Naive thymus-derived CD4-positive, alpha-beta T cell (primary cell): ENCODE measurements around the gene SBK3. TPM values are rescaled to one million over a fixed set of nuclear protein-coding genes. Genes with fewer than 3 reads are reported as not detected.

Experiments
- ATAC-seq: fragments of 150-1000 bp; cut with Tn5 transposase; 2 replicates; pipeline ENCODE4 v1.10.0; 2021; ENCODE audit warnings: mild to moderate bottlenecking, moderate library complexity
- CTCF ChIA-PET: fragments of 350-600 bp; sonication (Branson Sonifier 250); formaldehyde crosslinking; loops from one replicate; lab custom pipeline; 2021; ENCODE audit warnings: antibody characterized with exemption; lab: Charles Lee
- POLR2A ChIA-PET: fragments of 350-600 bp; sonication (Branson Sonifier 250); formaldehyde crosslinking; loops from one replicate; lab custom pipeline; 2021; ENCODE audit warnings: antibody characterized with exemption, inconsistent platforms; lab: Charles Lee
- DNase-seq, 9 donors: peaks; one replicate each; pipeline versions ENCODE4 v3.0.0 to v3.0.0-alpha.2; 2020 to 2022; ENCODE audit warnings: mixed read lengths in 1 of 9
- H3K27ac ChIP-seq: one replicate; pipeline ENCODE4 v1.7.0; 2013; ENCODE audit warnings: mild to moderate bottlenecking, low read depth, low read length, moderate library complexity
- H3K27me3 ChIP-seq, 2 donors: one replicate each; pipeline ENCODE4 v1.7.0; 2013; ENCODE audit warnings: low read length in 2 of 2, mild to moderate bottlenecking in 2 of 2, moderate library complexity in 2 of 2; ENCODE audit not compliant: control insufficient read depth in 2 of 2, insufficient read depth in 2 of 2
- H3K36me3 ChIP-seq, 3 experiments: 1 replicate in 2 of 3; 2 replicates in 1 of 3; pipeline ENCODE4 v1.7.0; 2013; ENCODE audit warnings: low read length in 3 of 3, mild to moderate bottlenecking in 3 of 3, moderate library complexity in 1 of 3; ENCODE audit not compliant: insufficient read depth in 3 of 3, control insufficient read depth in 2 of 3
- H3K4me1 ChIP-seq, 2 donors: one replicate each; pipeline ENCODE4 v1.7.0; 2013; ENCODE audit warnings: low read length in 2 of 2, mild to moderate bottlenecking in 2 of 2, moderate library complexity in 1 of 2; ENCODE audit not compliant: control insufficient read depth in 2 of 2, insufficient read depth in 2 of 2
- H3K4me3 ChIP-seq: 2 replicates; pipeline ENCODE4 v1.7.0; 2013; ENCODE audit warnings: mild to moderate bottlenecking, low read length
- H3K9me3 ChIP-seq, 3 experiments: 1 replicate in 2 of 3; 2 replicates in 1 of 3; pipeline ENCODE4 v1.7.0; 2013; ENCODE audit warnings: low read length in 3 of 3; ENCODE audit not compliant: control insufficient read depth in 2 of 3
- H3K27ac Mint-ChIP-seq, 9 donors: one replicate each; pipeline ENCODE4 v1.8.0; 2020 to 2022; ENCODE audit warnings: mixed read lengths in 9 of 9, mild to moderate bottlenecking in 8 of 9, moderate library complexity in 5 of 9, inconsistent platforms in 2 of 9
- H3K27me3 Mint-ChIP-seq, 5 donors: one replicate each; pipeline ENCODE4 v1.8.0; 2021 to 2022; ENCODE audit warnings: mixed read lengths in 5 of 5, mild to moderate bottlenecking in 1 of 5
- H3K36me3 Mint-ChIP-seq, 5 donors: one replicate each; pipeline ENCODE4 v1.8.0; 2020 to 2022; ENCODE audit warnings: mixed read lengths in 5 of 5, mild to moderate bottlenecking in 3 of 5, inconsistent platforms in 1 of 5
- H3K4me1 Mint-ChIP-seq, 7 donors: one replicate each; pipeline ENCODE4 v1.8.0; 2020 to 2022; ENCODE audit warnings: mixed read lengths in 7 of 7, mild to moderate bottlenecking in 3 of 7, inconsistent platforms in 1 of 7
- H3K4me3 Mint-ChIP-seq, 10 donors: one replicate each; pipeline ENCODE4 v1.8.0; 2020 to 2022; ENCODE audit warnings: mild to moderate bottlenecking in 10 of 10, mixed read lengths in 10 of 10, moderate library complexity in 6 of 10, inconsistent platforms in 2 of 10
- H3K9me3 Mint-ChIP-seq, 11 donors: one replicate each; pipeline ENCODE4 v1.8.0; 2020 to 2022; ENCODE audit warnings: mixed read lengths in 11 of 11, mild to moderate bottlenecking in 4 of 11, inconsistent platforms in 1 of 11, moderate library complexity in 1 of 11
- intact Hi-C, 2 donors: fragments of 100-400 bp; cut with micrococcal nuclease; formaldehyde crosslinking; loops; one replicate each; pipeline ENCODE4 v1.15.1; 2023
- polyA plus RNA-seq, 2 donors: library from polyadenylated mRNA; unstranded; fragments of 300-500 nt; fragmentation: Illumina TruSeq; gene quantifications; one replicate each; pipeline ENCODE4 v1.2.3, GENCODE V29; 2021
- total RNA-seq, 6 experiments: library from RNA in 5 of 6; stranded (reverse) in 5 of 6; gene quantifications; 1 replicate in 5 of 6; 2 replicates in 1 of 6; pipeline ENCODE4 v1.2.3 and lab custom pipeline; 2021 to 2026

The SBK3 gene
- total and polyA plus RNA-seq, 7 experiments from 2014 or later, result not detected

GRCh38 chr19:55526216-55527196 is 18.8 kb downstream of the SBK3 start:
- no peaks in the 10 kb centered on the region for H3K36me3 Mint-ChIP-seq
- H3K4me3 Mint-ChIP-seq, result no peak overlapping the region
- DNase-seq (no peak), ATAC-seq (no peak)
- no peak overlapping the region for H3K4me3 ChIP-seq
- H3K27me3 ChIP-seq, result no peaks in the 10 kb centered on the region
- peaks cover 0 to 9% (median 3%) of the 10 kb centered on the region in 5 donors for H3K27me3 Mint-ChIP-seq
- no peak overlapping the region for H3K27ac ChIP-seq
- H3K4me1 ChIP-seq, result no peaks in the 10 kb centered on the region
- no peaks in the 10 kb centered on the region for H3K36me3 ChIP-seq
- no peaks in the 10 kb centered on the region for H3K9me3 Mint-ChIP-seq
- intact Hi-C loops, result no loop called here
- H3K27ac Mint-ChIP-seq, result no peak overlapping the region
- POLR2A ChIA-PET, result interaction anchor here (0.5 kb wide), 1 partner anchor 1045 kb away, joined by 4 read pairs; no protein-coding TSS in a partner anchor
- no peaks in the 10 kb centered on the region for H3K9me3 ChIP-seq
- CTCF ChIA-PET, result no interaction called here
- H3K4me1 Mint-ChIP-seq, result no peaks in the 10 kb centered on the region

- Histone ChIP-seq H3K27me3 (no peaks in the 10 kb centered on the region), H3K4me3 (no peak overlapping the region), H3K9me3 (no peaks in the 10 kb centered on the region), H3K36me3 (no peaks in the 10 kb centered on the region), H3K27ac (no peak overlapping the region), H3K4me1 (no peaks in the 10 kb centered on the region)
- DNase-seq (no peak), ATAC-seq (no peak)
- CTCF ChIA-PET, result no interaction called here
- intact Hi-C loops, result no loop called here
- no peak overlapping the region for H3K27ac Mint-ChIP-seq
- no peaks in the 10 kb centered on the region for H3K36me3 Mint-ChIP-seq
- H3K4me1 Mint-ChIP-seq, result no peaks in the 10 kb centered on the region
- POLR2A ChIA-PET, result interaction anchor here (0.5 kb wide), 1 partner anchor 1044 kb away, joined by 4 read pairs; no protein-coding TSS in a partner anchor
- H3K9me3 Mint-ChIP-seq, result no peaks in the 10 kb centered on the region
- H3K4me3 Mint-ChIP-seq, result no peak overlapping the region
- peaks cover 0 to 9% (median 3%) of the 10 kb centered on the region in 5 donors for H3K27me3 Mint-ChIP-seq
Measured at GRCh38 chr19:55525289-55526101, 19.8 kb downstream of the SBK3 start.

- no peak for ATAC-seq
- no peak overlapping the region for H3K4me3 ChIP-seq
- Mint-ChIP-seq H3K9me3 (no peaks in the 10 kb centered on the region), H3K4me1 (peaks cover 0 to 4% (median 4%) of the 10 kb centered on the region in 7 donors), H3K36me3 (no peaks in the 10 kb centered on the region), H3K27ac (no peak overlapping the region), H3K4me3 (no peak overlapping the region), H3K27me3 (peaks cover 0 to 9% (median 3%) of the 10 kb centered on the region in 5 donors)
- H3K27me3 ChIP-seq, result no peaks in the 10 kb centered on the region
- POLR2A ChIA-PET, result interaction anchor here (1.1 kb wide), 1 partner anchor 104 kb away, joined by 3 read pairs; the partner anchor contains the start of gene ZNF784
- H3K27ac ChIP-seq, result no peak overlapping the region
- intact Hi-C loops, result no loop called here
- H3K4me1 ChIP-seq, result peaks cover 3 to 4% of the 10 kb centered on the region in 2 donors
- H3K36me3 ChIP-seq, result no peaks in the 10 kb centered on the region
- CTCF ChIA-PET, result interaction anchor here (0.6 to 0.9 kb wide), 2 partner anchors 17 to 733 kb away, joined by 3 to 4 read pairs; no protein-coding TSS in a partner anchor
- H3K9me3 ChIP-seq, result no peaks in the 10 kb centered on the region
- no peak for DNase-seq
Measured at GRCh38 chr19:55520691-55521292, 24.6 kb downstream of the SBK3 start.

GRCh38 chr19:55519451-55520311 is 25.7 kb downstream of the SBK3 start:
- CTCF ChIA-PET, result interaction anchor here (0.6 to 1.0 kb wide), 4 partner anchors 16 to 734 kb away, joined by 3 to 7 read pairs (median 4); no protein-coding TSS in a partner anchor
- DNase-seq (no peak), ATAC-seq (no peak)
- Mint-ChIP-seq H3K27ac (no peak overlapping the region), H3K36me3 (no peaks in the 10 kb centered on the region), H3K4me1 (peaks cover 0 to 4% (median 4%) of the 10 kb centered on the region in 7 donors), H3K4me3 (no peak overlapping the region), H3K27me3 (peaks cover 0 to 5% (median 3%) of the 10 kb centered on the region in 5 donors), H3K9me3 (no peaks in the 10 kb centered on the region)
- POLR2A ChIA-PET, result interaction anchor here (1.0 to 1.1 kb wide), 2 partner anchors 105 to 113 kb away, joined by 3 to 4 read pairs; partner anchors contain the start of gene ZNF784
- Histone ChIP-seq H3K4me3 (no peak overlapping the region), H3K9me3 (no peaks in the 10 kb centered on the region), H3K4me1 (peaks cover 3 to 4% of the 10 kb centered on the region in 2 donors), H3K36me3 (no peaks in the 10 kb centered on the region), H3K27me3 (no peaks in the 10 kb centered on the region), H3K27ac (no peak overlapping the region)
- intact Hi-C loops, result loop anchor here in 1 of 2 donors (5.0 kb wide), 1 partner anchor 68 kb away; no protein-coding TSS in a partner anchor

- H3K4me1 Mint-ChIP-seq, result peaks cover 0 to 4% (median 4%) of the 10 kb centered on the region in 7 donors
- ATAC-seq, result peak; percentile 100
- H3K27ac Mint-ChIP-seq, result peak overlapping the region in 8 of 9 donors; percentile 55 to 96 (median 83)
- H3K4me3 Mint-ChIP-seq, result peak overlapping the region; percentile 74 to 89 (median 84)
- intact Hi-C loops, result loop anchor here (1.0 to 5.0 kb wide), 5 partner anchors 70 to 114 kb away; partner anchors contain the start of gene FIZ1 (in 1 of the 2)
- peak; percentile 77 to 94 (median 85) for DNase-seq
- H3K9me3 Mint-ChIP-seq, result no peaks in the 10 kb centered on the region
- ChIA-PET POLR2A (interaction anchor here (0.8 to 1.0 kb wide), 3 partner anchors 108 to 110 kb away, joined by 3 to 4 read pairs (median 4); no protein-coding TSS in a partner anchor), CTCF (interaction anchor here (0.6 to 5.2 kb wide), 8 partner anchors 13 to 115 kb away, joined by 3 to 74 read pairs (median 4); no protein-coding TSS in a partner anchor)
- Histone ChIP-seq H3K36me3 (no peaks in the 10 kb centered on the region), H3K9me3 (no peaks in the 10 kb centered on the region), H3K27me3 (no peaks in the 10 kb centered on the region), H3K4me1 (peaks cover 3 to 4% of the 10 kb centered on the region in 2 donors), H3K4me3 (peak overlapping the region; percentile 48), H3K27ac (peak overlapping the region; percentile 66)
- peaks cover 0 to 4% (median 3%) of the 10 kb centered on the region in 5 donors for H3K27me3 Mint-ChIP-seq
- no peaks in the 10 kb centered on the region for H3K36me3 Mint-ChIP-seq
Measured at GRCh38 chr19:55516878-55517620, 28.3 kb downstream of the SBK3 start.
